ENCODE data around the gene SLC38A3.

Gene SLC38A3

GRCh38 chr3:50237133-50237651, 32.1 kb downstream of the SLC38A3 start:
- TF ChIP-seq CTCF (conservative IDR thresholded peaks at IDR 0.05; ENCODE audit: low read depth, low read length) = no peak
- DNase-seq (ENCODE audit: low read depth) = peak; percentile 46

GRCh38 chr3:50237754-50238548, 32.9 kb downstream of the SLC38A3 start:
- peak; percentile 78 for DNase-seq (ENCODE audit: low read depth)
- H3K4me3 ChIP-seq (ENCODE audit: low read depth, low read length) = peak overlapping the region; percentile 83
- TF ChIP-seq CTCF (conservative IDR thresholded peaks at IDR 0.05; ENCODE audit: low read depth, low read length) = no peak

More at GRCh38 chr3:50237133-50237651, 32.1 kb downstream of the SLC38A3 start:
- H3K4me3 ChIP-seq (ENCODE audit: low read depth, low read length) = peak overlapping the region; percentile 83

GRCh38 chr3:50238549-50239026, 33.5 kb downstream of the SLC38A3 start:
- DNase-seq (ENCODE audit: low read depth) = no peak
- peak; percentile 15 for TF ChIP-seq CTCF (conservative IDR thresholded peaks at IDR 0.05; ENCODE audit: low read depth, low read length)
- H3K4me3 ChIP-seq (ENCODE audit: low read depth, low read length) = peak overlapping the region; percentile 83

- H3K4me3 ChIP-seq (ENCODE audit: low read depth, low read length) = no peak overlapping the region
- no peak for TF ChIP-seq CTCF (conservative IDR thresholded peaks at IDR 0.05; ENCODE audit: low read depth, low read length)
These were observed 34.6 kb downstream of the SLC38A3 start for GRCh38 chr3:50239649-50240048.

GRCh38 chr3:50241163-50241562, 36.1 kb downstream of the SLC38A3 start:
- DNase-seq (ENCODE audit: low read depth) = no peak
- no peak for TF ChIP-seq CTCF (conservative IDR thresholded peaks at IDR 0.05; ENCODE audit: low read depth, low read length)
- H3K4me3 ChIP-seq (ENCODE audit: low read depth, low read length) = no peak overlapping the region

More at GRCh38 chr3:50239649-50240048, 34.6 kb downstream of the SLC38A3 start:
- no peak for DNase-seq (ENCODE audit: low read depth)

GRCh38 chr3:50241713-50242380, 36.8 kb downstream of the SLC38A3 start:
- DNase-seq (ENCODE audit: low read depth) = no peak
- TF ChIP-seq CTCF (conservative IDR thresholded peaks at IDR 0.05; ENCODE audit: low read depth, low read length) = no peak

More at GRCh38 chr3:50241713-50242380, 36.8 kb downstream of the SLC38A3 start:
- H3K4me3 ChIP-seq (ENCODE audit: low read depth, low read length) = no peak overlapping the region

All from choroid plexus epithelial cell (primary cell).